H9 (cell line): Measurements from ENCODE around the gene UBE3A. TPM values are rescaled to one million over a fixed set of nuclear protein-coding genes. Genes with fewer than 3 reads are reported as not detected.

ENCODE experiments used
- DNase-seq: peaks from one replicate; pipeline ENCODE4 v3.0.0-alpha.2; 2017
- H2AFZ ChIP-seq: one replicate; pipeline ENCODE4 v1.6.1; 2013; ENCODE audit warnings: mild to moderate bottlenecking, low read length, control low read depth, moderate library complexity
- H2AK5ac ChIP-seq: 2 replicates; pipeline ENCODE4 v1.6.1; 2013; ENCODE audit warnings: low read length, control low read depth, mixed read lengths; ENCODE audit not compliant: insufficient read length
- H2BK120ac ChIP-seq: one replicate; pipeline ENCODE4 v1.6.1; 2013; ENCODE audit warnings: low read depth, mild to moderate bottlenecking, low read length, control low read depth, inconsistent platforms; ENCODE audit not compliant: poor library complexity, severe bottlenecking
- H2BK12ac ChIP-seq: 2 replicates; pipeline ENCODE4 v1.6.1; 2013; ENCODE audit warnings: low read length, control low read depth, mixed read lengths, low read depth; ENCODE audit not compliant: insufficient read length
- H2BK15ac ChIP-seq: 2 replicates; pipeline ENCODE4 v1.6.1; 2013; ENCODE audit warnings: low read depth, low read length, control low read depth
- H2BK20ac ChIP-seq: one replicate; pipeline ENCODE4 v1.6.1; 2013; ENCODE audit warnings: low read depth, mild to moderate bottlenecking, low read length, control low read depth, inconsistent platforms; ENCODE audit not compliant: poor library complexity, severe bottlenecking
- H2BK5ac ChIP-seq: 2 replicates; pipeline ENCODE4 v1.6.1; 2013; ENCODE audit warnings: low read length, control low read depth, mixed read lengths; ENCODE audit not compliant: insufficient read length
- H3K14ac ChIP-seq: 2 replicates; pipeline ENCODE4 v1.6.1; 2013; ENCODE audit warnings: low read length, control low read depth; ENCODE audit not compliant: insufficient read depth
- H3K18ac ChIP-seq: 2 replicates; pipeline ENCODE4 v1.6.1; 2013; ENCODE audit warnings: low read depth, mild to moderate bottlenecking, mixed read lengths, low read length, control low read depth; ENCODE audit not compliant: insufficient read length
- H3K23ac ChIP-seq: 2 replicates; pipeline ENCODE4 v1.6.1; 2013; ENCODE audit warnings: low read length, control low read depth, mixed read lengths, low read depth; ENCODE audit not compliant: insufficient read length
- H3K23me2 ChIP-seq: 2 replicates; pipeline ENCODE4 v1.6.1; 2013; ENCODE audit warnings: low read depth, mild to moderate bottlenecking, mixed read lengths, low read length, control low read depth; ENCODE audit not compliant: insufficient read length, poor library complexity, severe bottlenecking
- H3K27ac ChIP-seq: 2 replicates; pipeline ENCODE4 v1.5.1; 2013; ENCODE audit warnings: low read length, control low read depth, mixed read lengths, low read depth; ENCODE audit not compliant: insufficient read length
- H3K27me3 ChIP-seq: 2 replicates; pipeline ENCODE4 v1.6.1; 2013; ENCODE audit warnings: low read length, control low read depth, inconsistent platforms; ENCODE audit not compliant: insufficient read depth
- H3K4ac ChIP-seq: 2 replicates; pipeline ENCODE4 v1.6.1; 2013; ENCODE audit warnings: low read depth, mild to moderate bottlenecking, control low read depth, inconsistent platforms, low read length, moderate library complexity
- H3K4me1 ChIP-seq: 2 replicates; pipeline ENCODE4 v1.6.1; 2013; ENCODE audit warnings: low read length, control low read depth, inconsistent platforms; ENCODE audit not compliant: insufficient read depth
- H3K4me2 ChIP-seq: 2 replicates; pipeline ENCODE4 v1.6.1; 2013; ENCODE audit warnings: low read length, control low read depth, mixed read lengths; ENCODE audit not compliant: insufficient read length, insufficient read depth
- H3K56ac ChIP-seq: 2 replicates; pipeline ENCODE4 v1.6.1; 2013; ENCODE audit warnings: low read depth, mild to moderate bottlenecking, mixed read lengths, low read length, control low read depth; ENCODE audit not compliant: insufficient read length
- H3K79me1 ChIP-seq: 2 replicates; pipeline ENCODE4 v1.6.1; 2013; ENCODE audit warnings: low read depth, mild to moderate bottlenecking, moderate library complexity, low read length, control low read depth, inconsistent platforms; ENCODE audit not compliant: insufficient read depth, poor library complexity, severe bottlenecking
- H3K79me2 ChIP-seq: 2 replicates; pipeline ENCODE4 v1.6.1; 2013; ENCODE audit warnings: low read length, control low read depth, inconsistent platforms; ENCODE audit not compliant: insufficient read depth
- H3K9ac ChIP-seq: 2 replicates; pipeline ENCODE4 v1.6.1; 2013; ENCODE audit warnings: low read length, control low read depth, mixed read lengths; ENCODE audit not compliant: insufficient read length; ENCODE audit errors: extremely low read depth
- H3K9me3 ChIP-seq: one replicate; pipeline ENCODE4 v1.6.1; 2013; ENCODE audit warnings: low read depth, low read length, inconsistent platforms; ENCODE audit not compliant: control insufficient read depth
- H3T11ph ChIP-seq: one replicate; pipeline ENCODE4 v1.6.1; 2013; ENCODE audit warnings: mild to moderate bottlenecking, low read length, control low read depth, inconsistent platforms
- H4K20me1 ChIP-seq: one replicate; pipeline ENCODE4 v1.6.1; 2013; ENCODE audit not compliant: control insufficient read depth, insufficient read length, insufficient read depth
- H4K5ac ChIP-seq: 2 replicates; pipeline ENCODE4 v1.6.1; 2013; ENCODE audit warnings: low read depth, mild to moderate bottlenecking, mixed read lengths, low read length, control low read depth; ENCODE audit not compliant: insufficient read length
- H4K8ac ChIP-seq: replicated peaks from 2 replicates; pipeline ENCODE4 v1.6.1; 2013; ENCODE audit warnings: low read length, control low read depth, mixed read lengths, low read depth; ENCODE audit not compliant: insufficient read length
- H4K91ac ChIP-seq: 2 replicates; pipeline ENCODE4 v1.6.1; 2013; ENCODE audit warnings: low read depth, mild to moderate bottlenecking, moderate library complexity, mixed read lengths, low read length, control low read depth; ENCODE audit not compliant: insufficient read length
- H3K27ac Mint-ChIP-seq, 3 experiments: 2 replicates in 2 of 3; 3 replicates in 1 of 3; pipeline ENCODE4 v1.8.0; 2020 to 2021; ENCODE audit warnings: mixed read lengths in 3 of 3, mild to moderate bottlenecking in 1 of 3, moderate library complexity in 1 of 3
- H3K27me3 Mint-ChIP-seq: 2 replicates; pipeline ENCODE4 v1.8.0; 2021; ENCODE audit warnings: low read depth, mild to moderate bottlenecking, moderate library complexity, mixed read lengths
- H3K36me3 Mint-ChIP-seq, 3 experiments: 2 replicates in 2 of 3; 3 replicates in 1 of 3; pipeline ENCODE4 v1.8.0; 2020 to 2021; ENCODE audit warnings: low read depth in 3 of 3, mixed read lengths in 3 of 3; ENCODE audit not compliant: insufficient read depth in 1 of 3
- H3K4me1 Mint-ChIP-seq, 2 experiments: 2 replicates each; pipeline ENCODE4 v1.8.0; 2020; ENCODE audit warnings: mixed read lengths in 2 of 2
- H3K4me3 Mint-ChIP-seq, 2 experiments: 2 replicates in 1 of 2; 3 replicates in 1 of 2; pipeline ENCODE4 v1.8.0; 2020 to 2021; ENCODE audit warnings: mild to moderate bottlenecking in 2 of 2, mixed read lengths in 2 of 2, moderate library complexity in 1 of 2
- H3K9me3 Mint-ChIP-seq, 2 experiments: 2 replicates in 1 of 2; 3 replicates in 1 of 2; pipeline ENCODE4 v1.8.0; 2020; ENCODE audit warnings: mild to moderate bottlenecking in 2 of 2, mixed read lengths in 2 of 2, moderate library complexity in 1 of 2
- WGBS: extraction: QIAGEN DNeasy Blood & Tissue Kit; methylation state at CpG from one replicate; pipeline ENCODE4 v1.1.7; 2013; ENCODE audit warnings: missing lambda C conversion rate, low lambda C conversion rate, mixed read lengths; ENCODE audit not compliant: insufficient read length; ENCODE audit errors: extremely low coverage; 5-methylcytosine and 5-hydroxymethylcytosine counted together
- total RNA-seq: library from RNA; stranded (reverse); gene quantifications from 2 replicates; pipeline ENCODE4 v1.2.1, GENCODE V29; 2021
- TF ChIP-seq, protein P1 (sequence below): fragments of 200-600 bp; sonication (generic); conservative IDR thresholded peaks from 3 replicates; pipeline ENCODE4 v1.8.0; 2021; ENCODE audit warnings: antibody characterized with exemption, mild to moderate bottlenecking

UBE3A gene
- total RNA-seq, 1 experiment from 2014 or later = 108 TPM

DNA sequence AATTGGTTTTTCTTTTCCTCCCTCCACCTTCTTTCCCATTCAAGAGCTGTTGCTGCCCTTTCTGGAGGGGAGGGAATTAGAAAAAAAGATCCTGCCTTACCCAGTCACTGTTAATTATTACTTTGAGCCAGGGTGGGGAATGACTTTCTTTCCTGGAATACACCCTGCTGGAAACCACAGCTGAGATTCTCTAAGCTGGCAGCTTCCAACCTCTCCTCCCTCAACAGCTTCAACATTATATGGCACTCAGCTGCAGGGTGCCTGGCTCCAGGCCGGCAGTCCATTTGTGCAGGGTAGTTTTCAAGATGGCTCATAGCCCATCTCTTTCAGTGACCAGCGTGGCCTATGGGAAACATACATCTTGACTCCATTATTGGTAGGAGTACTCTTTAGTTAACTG is 105.8 kb downstream of the UBE3A start:
- H3K27me3 Mint-ChIP-seq = no peaks in the 10 kb centered on the region
- H2BK120ac ChIP-seq = no peak overlapping the region
- no peak overlapping the region for H3K9ac ChIP-seq
- H3K18ac ChIP-seq = no peak overlapping the region
- no CpG with 5 or more reads among the region's 2 CpGs for WGBS
- H3K9me3 Mint-ChIP-seq = no peaks in the 10 kb centered on the region; a peak in 3 of 5 replicates
- H3K79me1 ChIP-seq = no peaks in the 10 kb centered on the region
- TF ChIP-seq, protein P1, sequence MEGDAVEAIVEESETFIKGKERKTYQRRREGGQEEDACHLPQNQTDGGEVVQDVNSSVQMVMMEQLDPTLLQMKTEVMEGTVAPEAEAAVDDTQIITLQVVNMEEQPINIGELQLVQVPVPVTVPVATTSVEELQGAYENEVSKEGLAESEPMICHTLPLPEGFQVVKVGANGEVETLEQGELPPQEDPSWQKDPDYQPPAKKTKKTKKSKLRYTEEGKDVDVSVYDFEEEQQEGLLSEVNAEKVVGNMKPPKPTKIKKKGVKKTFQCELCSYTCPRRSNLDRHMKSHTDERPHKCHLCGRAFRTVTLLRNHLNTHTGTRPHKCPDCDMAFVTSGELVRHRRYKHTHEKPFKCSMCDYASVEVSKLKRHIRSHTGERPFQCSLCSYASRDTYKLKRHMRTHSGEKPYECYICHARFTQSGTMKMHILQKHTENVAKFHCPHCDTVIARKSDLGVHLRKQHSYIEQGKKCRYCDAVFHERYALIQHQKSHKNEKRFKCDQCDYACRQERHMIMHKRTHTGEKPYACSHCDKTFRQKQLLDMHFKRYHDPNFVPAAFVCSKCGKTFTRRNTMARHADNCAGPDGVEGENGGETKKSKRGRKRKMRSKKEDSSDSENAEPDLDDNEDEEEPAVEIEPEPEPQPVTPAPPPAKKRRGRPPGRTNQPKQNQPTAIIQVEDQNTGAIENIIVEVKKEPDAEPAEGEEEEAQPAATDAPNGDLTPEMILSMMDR = no peak
- H4K5ac ChIP-seq = no peak overlapping the region
- no peak overlapping the region for H2BK12ac ChIP-seq
- H3T11ph ChIP-seq = no peak overlapping the region
- H3K4me1 ChIP-seq = peaks cover 10% of the 10 kb centered on the region; the same call in 1 of the 2 replicates
- H3K23me2 ChIP-seq = no peaks in the 10 kb centered on the region
- no peak overlapping the region for H3K4ac ChIP-seq
- H4K20me1 ChIP-seq = no peaks in the 10 kb centered on the region
- no peak overlapping the region for H4K8ac ChIP-seq
- H3K27ac ChIP-seq = no peak overlapping the region
- H4K91ac ChIP-seq = no peak overlapping the region
- no peak overlapping the region for H3K23ac ChIP-seq
- H3K14ac ChIP-seq = no peak overlapping the region
- peaks cover 8 to 13% of the 10 kb centered on the region in 2 experiments for H3K4me1 Mint-ChIP-seq
- no peak overlapping the region for H2BK5ac ChIP-seq
- H2BK15ac ChIP-seq = no peak overlapping the region
- no peak overlapping the region for H3K27ac Mint-ChIP-seq
- H3K36me3 Mint-ChIP-seq = peaks cover 18 to 30% (median 30%) of the 10 kb centered on the region in 3 experiments
- no peak overlapping the region for H2AFZ ChIP-seq
- no peak overlapping the region for H3K4me3 Mint-ChIP-seq
- H3K79me2 ChIP-seq = no peaks in the 10 kb centered on the region
- H2BK20ac ChIP-seq = no peak overlapping the region
- H2AK5ac ChIP-seq = no peak overlapping the region
- H3K56ac ChIP-seq = no peak overlapping the region
- H3K4me2 ChIP-seq = no peak overlapping the region
- no peak for DNase-seq
- no peaks in the 10 kb centered on the region for H3K9me3 ChIP-seq
- H3K27me3 ChIP-seq = no peaks in the 10 kb centered on the region; the same call in 1 of the 2 replicates
